NCI-H345 (cell line): Measurements from ENCODE around the gene TBC1D3B.
"Not testable (repeated sequence)": the region's sequence is repeated elsewhere in the genome, so short reads cannot be mapped to it uniquely, and the experiment has no call there.

Source experiments
- DNase-seq: peaks from one replicate; lab custom pipeline; 2025; lab: John Stamatoyannopoulos, UW

The TBC1D3B gene

DNA sequence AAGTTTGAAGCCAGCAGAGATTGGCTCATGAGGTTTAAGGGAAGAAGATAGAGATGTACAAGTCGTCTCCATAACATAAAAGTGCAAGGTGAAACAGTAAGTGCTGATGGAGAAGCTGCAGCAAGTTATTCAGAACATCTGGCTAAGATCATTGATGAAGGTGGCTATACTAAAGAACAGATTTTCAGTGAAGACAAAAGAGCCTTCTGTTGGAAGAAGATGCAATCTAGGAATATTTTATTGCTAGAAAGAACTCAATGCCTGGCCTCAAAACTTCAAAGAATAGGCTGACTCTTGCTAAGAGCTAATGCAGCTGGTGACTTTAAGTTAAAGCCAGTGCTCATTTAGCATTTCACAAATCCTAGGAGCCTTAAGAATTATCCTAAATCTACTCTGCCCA, 46.8 kb downstream of the TBC1D3B start:
- DNase-seq, result no peak

DNA sequence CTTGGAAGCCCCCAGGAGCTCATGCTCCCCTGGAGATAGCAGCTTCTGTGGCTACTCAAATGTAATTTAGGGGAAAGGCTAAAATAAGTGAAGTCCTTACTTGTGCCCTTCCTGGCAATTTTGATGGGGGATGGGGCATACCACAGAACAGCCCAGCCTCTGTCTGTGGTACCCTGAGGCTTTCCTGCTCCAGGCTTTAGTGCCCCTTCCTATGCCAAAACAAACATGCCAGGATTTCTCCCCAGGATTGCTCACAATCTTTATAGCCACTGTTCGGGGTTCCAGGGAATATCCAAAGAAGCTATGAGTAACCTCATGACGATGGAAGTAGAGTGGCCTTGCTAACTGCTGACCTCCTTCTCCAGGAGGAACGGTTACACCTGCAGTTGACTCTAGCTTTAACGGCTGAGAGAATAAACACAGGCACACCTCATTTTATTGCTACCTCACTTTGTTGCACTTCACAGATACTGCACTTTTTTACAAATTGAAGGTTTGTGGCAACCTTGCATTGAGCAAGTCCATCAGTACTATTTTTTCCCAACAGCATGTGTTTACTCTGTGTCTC, 47.9 kb downstream of the TBC1D3B start:
- DNase-seq, result no peak

DNA sequence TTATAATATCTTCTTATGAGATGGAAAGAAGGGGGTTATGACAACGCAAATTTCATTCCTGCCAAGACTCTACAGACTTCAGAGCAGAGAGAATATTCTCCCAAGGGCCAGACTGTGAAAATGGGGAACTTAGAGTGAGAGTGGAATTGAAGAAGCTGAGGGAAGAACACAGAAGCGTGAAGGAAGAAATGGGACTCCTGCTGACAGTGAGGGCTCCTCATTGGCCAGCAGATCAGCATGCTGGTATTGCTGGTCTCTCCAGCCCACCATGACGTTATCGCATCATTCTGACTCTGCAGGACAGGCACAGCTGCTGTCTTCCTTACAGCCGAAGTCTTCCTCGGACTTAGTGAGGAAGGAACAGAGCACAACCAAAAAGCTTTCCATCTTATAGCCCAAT, 48.5 kb downstream of the TBC1D3B start:
- DNase-seq, result no peak

DNA sequence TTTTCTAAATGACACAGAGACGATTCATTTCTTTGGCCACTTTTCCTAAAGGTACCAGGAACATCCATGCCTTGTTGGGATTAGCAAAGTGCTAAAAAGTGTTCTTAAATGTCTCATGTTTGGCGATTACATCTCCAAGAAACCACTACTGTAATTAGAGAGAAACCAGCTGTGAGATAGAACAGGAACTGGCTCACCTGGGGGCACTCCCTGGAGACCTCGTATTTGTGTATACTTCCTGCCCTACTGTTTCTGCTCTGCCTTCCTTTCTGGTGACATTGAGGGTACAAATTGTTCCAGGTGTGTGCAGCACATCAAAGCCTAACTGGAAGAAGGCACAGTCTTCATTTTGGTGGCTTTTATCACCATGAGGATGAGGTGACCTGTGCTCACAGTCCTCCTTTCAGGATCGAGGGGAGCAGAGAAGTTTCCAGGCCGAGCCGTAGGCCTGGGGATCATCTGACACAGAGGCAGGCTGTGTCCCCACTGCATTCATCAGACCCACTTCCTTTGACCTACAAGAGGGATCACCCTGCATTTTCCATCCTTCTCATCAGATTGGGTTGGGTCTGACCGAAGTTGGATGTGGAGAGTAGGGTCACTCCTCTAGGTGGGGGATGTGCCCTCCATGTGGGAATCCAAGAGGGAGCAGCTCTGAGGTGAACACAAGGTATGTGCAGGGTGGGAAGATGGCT, 49.1 kb downstream of the TBC1D3B start:
- no peak for DNase-seq

DNA sequence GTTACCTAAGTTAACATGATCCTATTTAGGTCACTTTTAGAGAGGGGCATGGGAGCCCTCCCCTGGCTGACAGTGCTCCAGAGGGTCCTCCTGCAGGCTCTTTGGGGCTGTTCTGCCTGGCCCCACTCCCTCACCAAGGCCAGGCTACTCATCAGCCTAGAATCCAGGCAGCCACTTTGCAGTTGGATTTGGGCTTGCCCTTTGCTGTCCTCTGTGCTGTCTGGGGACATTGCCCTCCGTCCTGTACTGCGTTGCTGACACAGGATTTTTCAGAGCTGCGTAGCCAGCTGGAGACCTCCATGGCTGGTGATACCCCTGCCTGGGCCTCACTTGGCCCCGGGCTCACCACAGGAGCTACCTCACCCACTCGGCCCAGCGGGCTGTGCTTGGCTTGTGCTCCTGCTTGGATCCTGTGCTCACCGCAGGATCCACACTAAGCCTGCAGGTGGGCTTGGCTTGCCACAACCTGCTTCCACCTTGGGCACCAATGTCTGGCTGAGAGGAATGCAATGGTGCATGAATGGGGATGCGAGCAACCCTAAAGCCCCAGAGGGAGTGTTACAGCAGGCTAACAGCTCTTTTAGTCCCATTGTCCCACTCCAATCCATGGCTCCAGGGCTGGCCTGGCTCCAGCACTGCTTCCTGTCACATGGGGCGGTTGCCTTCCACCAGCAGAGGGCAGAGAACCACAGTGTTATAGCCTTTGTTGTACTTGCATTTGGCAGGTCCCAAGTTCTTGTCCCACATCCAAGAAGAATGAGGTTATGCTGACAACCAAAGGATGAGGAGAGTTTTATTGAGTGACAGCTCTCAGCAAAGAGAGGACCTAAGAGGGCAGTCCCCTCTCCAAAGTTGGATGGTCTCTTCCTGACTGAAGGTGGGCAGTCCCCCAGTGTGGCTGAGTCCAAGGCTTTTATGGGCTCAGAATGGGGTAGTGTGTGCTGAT, 51.3 kb downstream of the TBC1D3B start:
- no peak for DNase-seq

DNA sequence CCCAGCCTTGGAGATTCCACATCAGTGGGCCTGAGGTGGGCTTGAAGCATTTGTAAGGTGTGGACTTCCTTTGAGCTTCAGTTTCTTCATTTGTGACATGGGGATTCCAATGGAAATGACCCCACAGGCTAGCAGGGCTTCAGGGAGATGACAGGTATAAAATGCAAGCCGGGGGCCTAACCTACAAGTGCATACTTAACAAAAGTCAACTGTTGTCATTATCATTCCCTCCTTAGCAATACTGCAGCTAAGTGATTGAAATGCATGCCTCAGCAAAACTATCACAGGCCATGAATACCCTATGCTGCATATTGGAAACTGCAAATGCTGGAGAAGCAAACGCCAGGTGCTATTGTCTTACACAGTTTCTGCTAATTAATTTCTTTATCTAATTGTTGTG, 53.0 kb downstream of the TBC1D3B start:
- no peak for DNase-seq

DNA sequence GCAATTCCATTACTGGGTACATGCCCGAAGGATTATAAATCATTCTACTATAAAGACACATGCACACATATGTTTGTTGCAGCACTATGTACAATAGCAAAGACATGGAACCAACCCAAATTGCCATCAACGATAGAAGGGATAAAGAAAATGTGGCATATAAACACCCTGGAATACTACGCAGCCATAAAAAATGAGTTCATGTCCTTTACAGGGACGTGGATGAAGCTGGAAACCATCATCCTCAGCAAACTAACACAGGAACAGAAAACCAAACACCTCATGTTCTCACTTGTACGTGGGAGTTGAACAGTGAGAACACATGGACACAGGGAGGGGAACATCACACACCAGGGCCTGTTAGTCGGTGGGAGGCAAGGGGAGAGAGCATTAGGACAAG, 55.3 kb downstream of the TBC1D3B start:
- DNase-seq, result not testable (repeated sequence)

DNA sequence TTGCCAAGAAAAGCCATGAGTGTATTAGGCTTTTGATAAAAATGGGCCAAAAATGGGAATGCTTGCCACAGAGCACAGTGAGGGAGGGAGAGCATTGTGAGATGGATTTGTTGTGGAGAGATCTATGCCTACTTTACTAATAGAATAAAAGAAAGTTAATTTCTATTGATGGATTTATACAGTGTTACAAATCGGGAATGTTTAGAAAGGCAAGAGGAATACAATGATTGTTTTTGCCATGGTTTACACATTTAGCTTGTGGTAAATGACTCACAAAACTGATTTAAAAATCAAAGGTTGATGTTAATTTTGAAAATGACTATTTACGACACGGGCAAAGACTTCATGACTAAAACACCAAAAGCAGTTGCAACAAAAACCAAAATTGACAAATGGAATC, 56.2 kb downstream of the TBC1D3B start:
- no peak for DNase-seq

DNA sequence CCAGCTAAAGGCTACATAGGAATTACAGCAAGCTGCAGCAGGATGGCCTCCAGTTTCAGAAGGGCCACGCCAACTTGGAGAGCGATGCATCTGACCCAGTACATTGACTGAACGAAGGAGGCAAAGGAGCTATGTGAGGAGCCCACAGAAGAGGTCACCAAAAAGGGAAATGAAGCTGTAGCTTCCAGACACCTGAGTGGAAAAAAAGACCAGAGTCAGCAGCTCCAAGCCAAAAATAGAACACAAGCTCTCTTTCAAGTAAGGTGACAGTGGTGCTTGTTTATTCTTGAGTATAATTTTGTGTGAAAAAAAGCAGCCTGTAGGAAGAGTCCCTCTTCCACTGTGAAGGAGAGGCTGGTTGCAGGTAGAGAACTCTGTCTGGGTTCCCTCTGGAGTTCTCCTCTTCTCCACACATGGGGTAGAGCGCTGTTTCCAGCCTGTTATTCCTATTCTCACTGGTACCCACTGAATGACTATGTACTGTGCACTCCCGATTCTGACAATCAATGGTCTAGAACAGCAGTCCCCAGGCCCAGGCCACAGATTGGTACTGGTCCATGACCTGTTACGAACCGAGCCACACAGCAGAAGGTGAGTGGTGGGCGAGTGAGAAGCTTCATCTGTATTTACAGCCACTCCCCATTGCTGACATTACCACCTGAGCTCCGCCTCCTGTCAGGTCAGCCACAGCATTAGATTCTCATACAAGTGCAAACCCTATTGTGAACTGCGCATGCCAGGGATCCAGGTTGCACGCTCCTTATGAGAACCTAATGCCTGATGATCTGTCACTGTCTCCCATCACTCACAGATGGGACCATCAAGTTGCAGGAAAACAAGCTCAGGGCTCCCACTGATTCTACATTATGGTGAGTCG, 57.7 kb downstream of the TBC1D3B start:
- DNase-seq, result no peak

DNA sequence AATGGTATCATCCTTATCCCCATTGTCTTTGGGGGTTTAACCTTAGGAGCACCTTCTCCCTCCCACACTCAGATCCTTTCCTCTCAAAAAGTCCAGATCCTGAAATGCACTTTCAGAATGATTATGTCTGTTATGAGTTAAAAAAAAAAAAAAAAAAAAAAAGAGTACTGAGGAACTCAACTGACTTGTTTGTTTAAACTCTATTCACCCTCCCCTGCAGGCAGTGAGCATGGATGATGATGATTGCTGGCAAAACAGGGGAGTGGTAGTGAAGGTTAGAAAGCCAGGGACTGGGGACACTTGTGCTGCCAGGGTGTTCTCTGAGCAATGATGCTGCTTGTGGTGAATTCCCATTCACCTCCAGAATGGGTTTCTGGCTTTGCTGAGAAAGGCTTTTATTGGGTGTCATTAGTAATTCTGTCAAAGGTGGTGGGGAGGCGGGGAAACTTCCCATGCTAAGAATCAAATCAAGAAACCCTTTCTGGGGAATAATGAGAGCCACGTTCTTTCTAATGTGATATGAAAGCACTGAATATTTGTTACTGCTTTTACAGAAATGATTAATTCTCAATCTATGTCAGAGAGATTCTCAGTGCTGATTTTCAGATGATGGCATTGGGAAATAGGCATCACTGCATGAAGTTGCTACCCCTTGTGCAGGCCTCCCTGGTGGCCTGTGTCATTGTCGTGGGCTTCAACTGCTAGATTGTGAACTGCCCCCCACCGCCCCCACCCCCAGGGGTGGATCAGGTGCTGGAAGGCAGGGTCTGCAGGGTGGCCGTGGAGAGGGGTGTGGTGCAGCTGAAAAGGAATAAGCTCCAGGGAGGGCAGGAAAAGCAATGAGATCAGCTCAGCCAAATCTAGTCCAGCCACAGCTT, 58.7 kb downstream of the TBC1D3B start:
- no peak for DNase-seq
